Pulmonary artery endothelial cell (primary cell): ENCODE measurements around the gene CD82. TPM values are rescaled to one million over a fixed set of nuclear protein-coding genes. Genes with fewer than 3 reads are reported as not detected.

ENCODE experiments used
- DNase-seq: peaks from one replicate; pipeline ENCODE4 v3.0.0-alpha.2; 2011; ENCODE audit warnings: low read depth, low spot score
- total RNA-seq: library from RNA; depleted of rRNA; stranded (reverse); fragments of >200 nt; gene quantifications from 2 replicates; pipeline ENCODE4 v1.2.3, GENCODE V29; 2014

Gene CD82
- total RNA-seq, 1 donor from 2014 or later, result 29.0 TPM

DNA sequence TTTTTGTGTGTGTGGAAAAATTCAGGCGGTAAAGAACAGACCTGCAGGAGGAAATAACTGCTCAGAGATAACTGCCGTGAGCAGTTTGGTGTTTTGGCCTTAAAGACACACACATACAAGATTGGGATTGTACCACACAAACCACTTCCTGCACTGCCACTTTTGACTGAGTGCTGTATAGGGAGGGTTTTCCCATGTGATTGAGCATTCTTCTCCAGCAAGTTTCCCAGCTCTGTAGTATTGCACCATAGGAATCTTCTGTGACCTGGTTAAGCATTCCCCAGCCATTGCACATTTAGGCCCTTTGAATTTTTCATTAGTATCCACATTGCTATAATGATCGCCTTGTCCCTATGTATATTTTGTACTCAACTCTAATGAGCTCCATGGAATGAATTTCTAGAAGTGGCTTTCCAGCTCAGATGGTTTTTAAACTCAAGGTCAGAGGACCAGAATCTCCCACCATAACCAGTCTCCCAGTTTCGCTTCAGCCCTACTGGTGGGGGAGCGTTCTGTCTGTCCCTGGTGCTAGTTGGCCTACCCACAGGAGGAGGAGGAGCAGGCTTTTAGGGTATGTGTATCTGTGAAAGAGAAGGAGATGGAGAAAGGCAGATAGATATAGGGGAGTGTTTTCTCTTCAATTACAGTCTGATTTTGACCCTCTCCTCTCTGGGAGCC, 9.3 kb downstream of the CD82 start:
- DNase-seq, result no peak

DNA sequence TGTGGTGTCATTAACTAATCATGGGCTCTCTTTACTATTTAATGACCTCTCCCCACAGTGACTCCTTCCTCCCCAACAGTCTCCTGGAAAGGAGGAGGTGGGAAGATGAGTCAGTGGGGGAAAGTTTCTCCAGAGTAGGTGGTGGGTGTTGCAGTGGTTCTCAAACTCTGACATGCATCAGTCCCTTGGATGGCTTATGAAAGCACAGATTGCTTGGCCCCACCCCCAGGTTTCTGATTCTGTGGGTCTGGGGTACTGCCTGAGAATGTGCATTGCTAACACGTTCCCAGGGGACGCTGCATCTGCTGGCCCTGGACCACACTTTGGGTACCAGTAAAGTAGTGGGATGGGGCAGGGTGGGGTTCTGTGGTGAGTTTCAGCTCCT, 9.8 kb downstream of the CD82 start:
- no peak for DNase-seq

DNA sequence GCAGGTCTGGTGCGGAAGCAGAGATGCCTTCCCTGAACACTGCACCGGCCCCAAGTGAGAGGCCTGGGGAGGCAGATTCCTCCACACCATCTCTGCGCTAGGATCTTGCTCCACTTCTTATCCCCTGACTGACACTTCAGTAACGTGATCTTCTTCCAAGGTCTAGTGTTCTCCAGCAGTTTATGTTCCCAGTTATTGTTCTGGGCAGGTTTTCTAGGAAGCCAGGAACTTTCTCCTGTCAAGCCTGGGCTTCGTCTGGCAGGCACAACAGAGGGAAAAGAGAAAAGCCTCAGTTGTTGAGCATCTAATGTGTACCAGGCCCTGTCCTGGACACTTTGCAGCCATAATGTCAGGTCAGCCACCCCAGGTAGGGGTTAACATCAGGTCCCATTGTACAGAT, 10.5 kb downstream of the CD82 start:
- DNase-seq, result no peak

DNA sequence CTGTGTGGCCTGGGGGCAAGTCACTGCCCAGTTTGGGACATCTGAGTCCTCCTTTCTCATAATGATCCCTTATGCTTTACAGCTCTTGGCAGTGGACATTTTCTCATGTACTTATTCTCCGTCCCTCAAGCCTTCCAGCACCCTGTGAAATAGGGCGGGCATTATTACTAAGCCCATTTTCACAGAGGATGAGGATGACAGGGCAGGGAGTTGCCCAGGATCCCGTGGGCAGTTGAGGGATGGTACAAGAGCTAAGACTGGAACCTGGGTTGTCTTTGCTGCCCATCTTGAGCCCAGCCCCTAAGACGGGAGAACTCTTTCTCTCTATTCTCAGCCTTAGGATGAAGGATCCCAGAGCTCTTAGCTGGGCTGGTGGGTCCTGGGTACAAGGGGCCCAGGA, 11.2 kb downstream of the CD82 start:
- DNase-seq, result no peak

GRCh38 chr11:44577231-44577830, 11.9 kb downstream of the CD82 start:
- no peak for DNase-seq

DNA sequence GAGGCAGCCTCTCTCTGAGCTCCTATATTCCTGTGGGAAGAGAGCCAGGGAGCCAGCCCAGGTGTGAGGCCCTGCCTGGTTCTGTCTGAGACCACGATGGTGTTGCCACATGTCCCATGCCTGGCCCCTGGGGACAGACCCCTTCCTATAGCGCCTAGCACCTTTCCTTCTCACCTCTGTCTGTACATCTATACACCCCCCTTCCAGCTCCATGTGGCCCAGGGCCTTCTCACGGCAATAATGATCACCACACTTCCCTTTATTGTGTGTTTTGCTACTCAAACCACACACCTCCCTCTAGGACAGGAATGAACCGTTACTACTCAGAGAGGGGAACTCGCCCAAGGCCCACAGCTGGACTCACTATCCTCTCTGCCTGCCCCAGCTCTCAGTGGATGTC, 12.8 kb downstream of the CD82 start:
- DNase-seq, result no peak

- no peak for DNase-seq
These were observed 13.9 kb downstream of the CD82 start for GRCh38 chr11:44579302-44579761.

DNA sequence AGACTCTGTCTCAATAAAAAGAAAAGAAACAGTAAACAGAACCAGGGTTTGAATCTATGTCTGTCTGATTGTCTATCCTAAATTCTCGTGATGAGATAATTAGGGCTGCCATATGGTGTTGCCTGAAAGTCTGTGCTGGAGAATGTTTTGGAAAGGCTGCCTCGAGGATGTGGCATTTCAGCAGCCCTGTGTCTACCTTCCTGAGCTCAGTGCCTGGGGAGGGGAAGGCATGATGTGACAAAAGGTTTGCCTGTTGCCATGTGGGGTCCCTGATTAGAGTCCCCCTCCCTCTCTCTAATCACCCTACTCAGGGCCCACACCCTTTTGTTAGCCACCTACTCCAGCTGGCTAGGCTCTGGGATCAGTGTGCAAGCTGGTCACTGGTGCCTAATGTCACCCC, 15.2 kb downstream of the CD82 start:
- DNase-seq, result no peak

DNA sequence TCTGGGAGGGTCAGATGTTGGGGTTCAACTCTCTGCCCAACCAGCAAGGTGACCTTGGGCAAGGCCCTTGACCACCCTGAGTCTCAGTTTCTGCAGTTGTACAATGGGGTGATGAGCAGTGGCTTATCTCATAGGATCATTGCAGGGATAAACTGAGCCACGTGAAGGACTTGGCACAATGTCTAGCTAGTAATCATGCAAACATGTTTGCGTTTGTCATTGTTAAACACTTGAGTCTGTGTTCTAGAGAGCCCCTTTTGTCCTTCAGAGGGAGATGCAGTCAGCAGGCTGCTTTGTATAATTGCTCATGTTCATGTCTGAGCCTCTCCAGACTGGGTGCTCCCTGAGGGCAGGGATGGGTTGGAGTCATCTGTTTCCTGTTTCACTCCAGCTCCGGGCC, 15.8 kb downstream of the CD82 start:
- no peak for DNase-seq

- DNase-seq, result no peak
These were observed 17.3 kb downstream of the CD82 start for GRCh38 chr11:44582641-44583352.

DNA sequence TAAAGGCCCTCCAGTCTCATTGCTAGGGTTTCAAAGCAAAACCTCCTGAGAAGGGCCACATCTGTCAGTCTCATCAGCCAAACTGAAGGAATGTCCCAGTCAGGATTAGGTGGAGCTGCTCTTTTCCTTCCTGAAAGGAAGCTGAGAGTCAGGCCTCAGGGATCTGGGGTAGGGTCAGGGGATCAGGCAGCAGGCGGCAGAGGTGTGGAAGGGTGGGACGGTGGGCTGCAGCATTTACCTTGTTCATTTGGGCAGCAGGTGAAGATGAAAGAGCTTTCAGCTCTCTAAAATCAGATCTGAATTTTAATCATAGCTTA, 17.8 kb downstream of the CD82 start:
- DNase-seq, result no peak

- no peak for DNase-seq
These were observed 20.0 kb downstream of the CD82 start for GRCh38 chr11:44585421-44585820.

DNA sequence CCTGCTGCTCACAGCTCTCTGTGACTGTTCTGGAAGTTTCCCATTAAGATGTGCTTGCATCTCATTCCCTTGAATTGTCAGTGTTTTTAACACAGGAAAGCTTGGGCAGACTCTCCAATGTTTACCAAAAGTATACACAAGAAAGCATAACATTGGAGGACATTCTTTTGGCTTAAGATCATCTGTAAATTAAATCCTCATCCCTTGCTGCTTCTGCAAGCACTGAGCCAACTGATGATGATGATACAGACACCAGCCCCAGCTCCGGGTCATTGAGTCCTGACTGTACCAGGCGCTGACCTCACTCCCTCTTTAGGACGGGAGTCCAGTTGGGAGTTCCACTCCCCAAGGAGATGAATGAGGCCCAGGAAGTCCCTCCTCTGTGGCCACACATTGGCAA, 23.8 kb downstream of the CD82 start:
- no peak for DNase-seq

DNA sequence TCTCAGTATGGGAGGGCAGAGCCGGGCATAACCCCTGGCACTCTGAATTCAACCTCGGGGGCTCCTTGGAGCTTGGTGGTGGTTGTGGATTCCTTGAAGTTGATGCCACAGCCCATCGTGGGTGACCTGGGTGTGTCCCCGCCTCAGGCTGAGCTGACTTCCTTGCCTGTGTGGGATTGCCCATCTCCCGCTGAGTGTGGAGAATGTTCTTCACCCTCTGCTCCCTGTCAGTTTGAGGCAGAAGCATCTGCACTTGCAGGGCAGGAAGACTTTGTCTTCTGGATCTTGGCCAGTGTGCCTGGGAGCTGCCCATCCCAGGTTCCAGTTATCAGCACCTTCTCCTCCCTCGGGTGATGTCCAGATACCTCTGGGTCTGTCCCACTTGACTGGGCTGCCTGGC, 25.3 kb downstream of the CD82 start:
- DNase-seq, result no peak

- no peak for DNase-seq
These were observed 26.1 kb downstream of the CD82 start for GRCh38 chr11:44591557-44591956.

DNA sequence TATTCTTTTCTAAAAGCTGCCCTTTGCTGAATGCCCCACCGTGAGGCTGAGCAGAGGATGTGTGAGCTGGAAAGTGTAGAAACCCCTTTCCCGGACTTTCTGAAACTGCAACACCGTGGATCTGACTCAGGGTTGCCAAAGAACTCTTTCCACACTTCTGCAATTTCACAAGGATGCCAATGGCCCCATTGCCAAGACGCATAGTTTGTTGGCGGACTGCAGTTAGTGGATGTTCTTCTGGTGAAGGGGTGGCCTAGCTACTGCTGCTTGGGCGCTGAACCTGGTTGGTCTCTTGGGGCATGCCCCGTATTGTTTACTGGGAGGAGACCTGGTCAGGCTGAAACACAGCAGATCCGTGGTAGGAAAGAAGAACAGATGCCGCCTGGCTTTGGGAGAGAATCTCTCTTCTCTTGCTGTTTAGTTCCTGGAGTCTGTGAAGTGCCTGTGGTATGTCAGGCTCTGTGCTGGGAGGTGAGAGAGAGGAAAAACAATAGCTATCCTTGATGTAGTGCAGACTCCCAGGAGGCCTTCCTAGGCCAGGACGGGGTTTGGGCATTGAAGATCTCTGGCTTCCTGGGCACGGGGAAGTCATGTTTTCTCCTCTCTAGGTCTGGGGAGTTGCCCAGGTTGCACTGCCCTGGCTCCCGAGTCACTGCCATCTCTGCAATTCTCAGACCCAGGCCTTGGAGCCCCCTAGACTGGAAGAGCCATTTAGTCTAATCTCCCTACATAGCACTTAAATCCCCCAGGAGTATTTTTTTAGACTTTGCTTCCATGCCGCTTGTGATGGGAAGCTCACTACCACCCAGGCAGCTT, 26.9 kb downstream of the CD82 start:
- DNase-seq, result no peak

DNA sequence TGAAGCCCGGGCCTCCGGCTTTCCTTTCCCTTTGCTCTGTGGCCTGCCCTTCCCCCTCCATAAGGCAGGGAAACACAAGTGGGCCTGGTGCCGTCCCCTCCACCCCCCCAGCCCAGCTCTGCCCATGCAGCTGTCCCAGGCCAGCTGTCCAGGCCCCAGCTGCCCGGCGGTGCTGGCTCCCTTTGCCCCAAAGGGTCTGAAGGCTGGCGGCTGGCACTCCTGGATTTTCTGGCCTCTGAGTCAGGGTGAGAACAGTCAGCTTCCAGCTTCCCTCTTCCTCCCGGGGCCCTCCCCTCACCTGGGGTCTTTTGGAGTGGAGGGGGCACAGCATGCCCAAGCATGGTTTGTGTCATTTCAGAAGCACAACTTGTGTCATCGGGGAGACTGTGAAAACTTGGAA, 27.8 kb downstream of the CD82 start:
- no peak for DNase-seq

DNA sequence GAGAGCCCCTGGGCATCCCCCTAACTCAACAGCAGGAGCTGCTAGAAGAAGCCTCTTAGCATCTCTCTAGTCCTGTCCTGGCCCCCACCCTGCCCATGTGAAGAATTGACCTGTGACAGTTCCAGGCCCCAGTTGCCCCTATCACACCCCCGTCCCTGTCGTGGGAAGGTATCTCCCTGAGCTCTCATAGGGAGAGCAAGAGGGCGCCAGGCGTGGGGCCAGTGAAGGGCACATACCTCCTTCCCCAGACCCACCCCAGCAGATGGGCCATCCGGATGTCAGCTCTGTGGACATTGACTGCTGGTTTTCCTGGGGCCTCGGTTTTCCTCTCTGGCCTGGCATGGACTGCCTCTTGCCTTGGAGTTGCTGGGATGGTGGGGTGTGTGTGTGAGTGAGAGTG, 29.5 kb downstream of the CD82 start:
- no peak for DNase-seq

GRCh38 chr11:44595964-44596381, 30.5 kb downstream of the CD82 start:
- DNase-seq, result no peak

DNA sequence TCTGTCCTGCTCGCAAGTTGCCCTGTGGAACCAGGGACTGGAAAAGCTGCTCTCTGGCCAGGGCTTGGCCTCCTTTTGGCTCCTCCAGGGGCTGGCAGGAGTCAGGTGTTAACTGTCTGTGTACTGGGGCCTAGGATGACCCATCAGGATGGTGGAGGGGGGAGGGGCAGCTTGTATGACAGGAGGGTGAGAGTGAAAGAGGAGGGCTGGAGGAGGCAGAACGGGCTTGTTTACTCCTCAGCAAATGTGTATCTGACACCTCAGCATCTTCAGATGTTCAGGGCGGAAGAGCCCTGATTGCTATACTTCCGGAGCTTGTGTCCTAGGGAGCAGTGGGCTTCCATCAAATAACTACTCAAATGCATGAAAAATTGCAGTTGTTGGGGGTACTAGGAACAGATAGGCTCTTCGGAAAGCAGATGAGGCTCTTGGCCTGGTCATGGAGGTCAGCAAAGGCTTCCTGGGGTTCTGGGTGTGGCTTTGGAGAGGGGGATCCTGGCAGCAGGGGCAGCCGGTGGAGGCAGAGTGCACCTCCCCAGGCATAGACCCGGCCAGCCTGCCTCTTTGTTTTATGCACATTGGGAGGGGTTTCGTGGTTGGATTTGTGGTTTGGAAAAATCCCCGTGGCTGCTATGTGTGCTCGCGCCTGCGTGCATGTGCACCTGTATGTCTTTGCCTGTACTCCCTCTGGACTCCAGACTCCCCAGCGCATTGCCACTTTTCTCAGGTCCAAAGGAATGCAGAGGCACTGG, 31.2 kb downstream of the CD82 start:
- DNase-seq, result no peak

GRCh38 chr11:44597358-44598012, 32.0 kb downstream of the CD82 start:
- no peak for DNase-seq
